Subcutaneous adipose tissue (tissue), 4 donors: ENCODE measurements around the gene OTUD1. TPM values are rescaled to one million over a fixed set of nuclear protein-coding genes. Genes with fewer than 3 reads are reported as not detected.

Experiments used
- CTCF ChIP-seq: fragments of 450-650 bp; IDR thresholded peaks from one replicate; pipeline ENCODE4 v1.5.1; 2016; ENCODE audit warnings: low read depth, mild to moderate bottlenecking, control low read depth, antibody characterized with exemption, moderate library complexity
- total RNA-seq, 4 donors: library from RNA; depleted of rRNA; stranded (reverse); fragments of >200 nt; gene quantifications; one replicate each; pipeline ENCODE4 v1.1.0, GENCODE V29; 2016

Gene OTUD1
- total RNA-seq, 4 donors from 2014 or later: 13.8 to 17.2 (median 16.2) TPM

- no peak for TF ChIP-seq CTCF
These were observed 631 bp downstream of the OTUD1 start for GRCh38 chr10:23439452-23439960.

DNA sequence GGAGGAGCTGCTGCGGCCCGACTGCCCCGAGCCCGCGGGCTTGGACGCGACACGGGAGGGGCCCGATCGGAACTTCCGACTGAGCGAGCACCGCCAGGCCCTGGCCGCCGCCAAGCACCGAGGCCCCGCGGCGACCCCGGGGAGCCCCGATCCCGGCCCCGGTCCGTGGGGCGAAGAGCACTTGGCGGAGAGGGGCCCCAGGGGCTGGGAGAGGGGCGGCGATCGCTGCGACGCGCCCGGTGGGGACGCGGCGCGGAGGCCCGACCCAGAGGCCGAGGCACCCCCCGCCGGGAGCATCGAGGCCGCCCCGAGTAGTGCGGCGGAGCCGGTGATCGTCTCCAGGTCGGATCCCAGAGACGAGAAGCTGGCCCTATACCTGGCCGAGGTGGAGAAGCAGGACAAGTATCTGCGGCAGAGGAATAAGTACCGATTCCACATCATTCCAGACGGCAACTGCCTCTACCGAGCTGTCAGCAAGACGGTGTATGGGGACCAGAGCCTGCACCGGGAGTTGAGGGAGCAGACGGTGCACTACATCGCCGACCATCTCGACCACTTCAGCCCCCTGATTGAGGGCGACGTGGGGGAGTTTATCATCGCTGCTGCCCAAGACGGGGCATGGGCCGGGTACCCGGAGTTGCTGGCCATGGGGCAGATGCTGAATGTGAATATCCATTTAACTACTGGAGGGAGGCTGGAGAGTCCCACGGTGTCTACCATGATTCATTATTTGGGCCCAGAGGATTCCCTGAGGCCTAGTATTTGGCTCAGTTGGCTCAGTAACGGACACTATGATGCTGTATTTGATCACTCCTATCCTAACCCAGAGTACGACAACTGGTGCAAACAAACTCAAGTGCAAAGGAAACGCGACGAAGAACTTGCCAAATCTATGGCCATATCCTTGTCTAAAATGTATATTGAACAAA is 1.4 kb downstream of the OTUD1 start:
- no peak for TF ChIP-seq CTCF

DNA sequence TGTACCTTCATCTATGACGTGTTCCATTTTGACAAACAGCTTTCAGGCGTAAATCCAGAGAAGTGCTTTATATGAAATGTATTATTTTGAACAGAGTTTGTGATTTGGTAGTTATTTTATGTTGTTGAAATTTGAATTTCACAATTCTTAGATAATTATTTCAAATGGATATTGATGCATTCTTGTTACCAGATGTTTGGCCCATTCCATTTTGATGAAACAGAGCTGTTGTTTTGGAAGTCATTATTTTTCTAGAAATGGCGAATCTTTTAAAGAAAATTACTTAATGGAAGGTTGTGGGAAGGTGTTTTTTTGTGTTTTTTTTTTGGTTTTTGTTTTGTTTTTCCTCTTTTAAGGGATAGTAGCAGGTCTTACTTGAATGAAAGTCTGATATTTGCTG is 2.4 kb downstream of the OTUD1 start:
- TF ChIP-seq CTCF: no peak

DNA sequence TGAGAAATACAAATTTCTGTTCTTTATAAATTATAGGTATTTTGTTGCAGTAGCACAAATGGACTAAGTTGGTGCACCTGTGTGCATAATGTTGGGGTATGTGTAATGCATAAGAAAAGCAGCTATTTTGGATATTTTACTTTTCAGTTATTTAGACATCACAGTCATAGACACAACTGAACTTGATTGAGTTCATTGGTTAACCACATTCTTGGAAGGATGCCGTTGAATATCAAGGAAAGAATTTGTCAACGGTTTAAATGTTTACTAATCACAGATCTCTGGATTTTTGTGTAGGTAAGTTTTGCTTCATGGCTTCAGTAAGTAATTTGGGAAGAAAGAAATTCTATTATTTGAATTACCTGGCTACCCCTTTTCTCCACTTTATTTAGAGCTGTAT is 4.1 kb downstream of the OTUD1 start:
- no peak for TF ChIP-seq CTCF

GRCh38 chr10:23445591-23445990 is 6.7 kb downstream of the OTUD1 start:
- no peak for TF ChIP-seq CTCF

DNA sequence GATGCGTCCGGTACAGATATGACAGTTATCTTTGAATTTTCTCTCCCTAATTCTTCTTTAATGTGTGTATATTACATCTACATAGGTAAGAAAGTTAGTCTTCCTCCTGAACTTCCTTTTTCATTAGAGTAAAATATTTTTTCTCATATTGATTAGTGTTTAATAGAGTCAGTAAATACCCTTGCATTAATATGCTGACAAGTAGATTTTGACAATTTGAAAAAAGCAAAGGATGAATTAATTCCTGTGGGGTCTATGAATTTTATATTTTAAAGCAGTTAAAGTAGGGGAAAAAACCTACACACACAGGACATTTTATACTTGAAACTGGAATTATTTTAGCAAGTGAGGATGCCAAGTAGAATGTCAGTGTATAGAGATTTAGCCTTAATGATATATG is 9.4 kb downstream of the OTUD1 start:
- TF ChIP-seq CTCF: no peak

- no peak for TF ChIP-seq CTCF
These were observed 10.1 kb downstream of the OTUD1 start for GRCh38 chr10:23448802-23449570.
